CD4-positive, alpha-beta memory T cell (primary cell): ENCODE results near the gene RPL5. TPM values are rescaled to one million over a fixed set of nuclear protein-coding genes. Genes with fewer than 3 reads are reported as not detected.

Experiments used
- CTCF ChIA-PET: fragments of 350-600 bp; sonication (Branson Sonifier 250); formaldehyde crosslinking; loops from one replicate; lab custom pipeline; 2021; ENCODE audit warnings: inconsistent platforms; ENCODE audit not compliant: partially characterized antibody; lab: Charles Lee
- POLR2A ChIA-PET: fragments of 350-600 bp; sonication (Branson Sonifier 250); formaldehyde crosslinking; loops from one replicate; lab custom pipeline; 2021; ENCODE audit not compliant: partially characterized antibody; lab: Charles Lee
- DNase-seq, 5 donors: peaks; one replicate each; pipeline versions ENCODE4 v3.0.0 to v3.0.0-alpha.2; 2020 to 2022; ENCODE audit warnings: mixed read lengths in 1 of 5
- H3K27ac ChIP-seq: one replicate; pipeline ENCODE4 v1.7.0; 2013; ENCODE audit warnings: low read depth, low read length
- H3K27me3 ChIP-seq: 2 replicates; pipeline ENCODE4 v1.7.0; 2013; ENCODE audit warnings: mild to moderate bottlenecking, low read length, moderate library complexity; ENCODE audit not compliant: insufficient read depth
- H3K36me3 ChIP-seq: 2 replicates; pipeline ENCODE4 v1.7.0; 2013; ENCODE audit warnings: mild to moderate bottlenecking, low read length, moderate library complexity; ENCODE audit not compliant: insufficient read depth
- H3K4me1 ChIP-seq: 2 replicates; pipeline ENCODE4 v1.7.0; 2013; ENCODE audit warnings: mild to moderate bottlenecking, low read length, moderate library complexity; ENCODE audit not compliant: insufficient read depth
- H3K4me3 ChIP-seq, 2 donors: one replicate each; pipeline ENCODE4 v1.7.0; 2013; ENCODE audit warnings: low read length in 2 of 2, mild to moderate bottlenecking in 1 of 2
- H3K9me3 ChIP-seq, 2 donors: one replicate each; pipeline ENCODE4 v1.7.0; 2013; ENCODE audit warnings: low read length in 2 of 2, control low read depth in 1 of 2; ENCODE audit not compliant: control insufficient read depth in 1 of 2
- H3K27ac Mint-ChIP-seq, 7 donors: one replicate each; pipeline ENCODE4 v1.8.0; 2020 to 2021; ENCODE audit warnings: mixed read lengths in 7 of 7, mild to moderate bottlenecking in 6 of 7, inconsistent platforms in 3 of 7, moderate library complexity in 3 of 7
- H3K27me3 Mint-ChIP-seq, 2 donors: one replicate each; pipeline ENCODE4 v1.8.0; 2020 to 2021; ENCODE audit warnings: mixed read lengths in 2 of 2
- H3K36me3 Mint-ChIP-seq, 2 donors: one replicate each; pipeline ENCODE4 v1.8.0; 2020 to 2021; ENCODE audit warnings: mixed read lengths in 2 of 2, inconsistent platforms in 1 of 2, mild to moderate bottlenecking in 1 of 2
- H3K4me1 Mint-ChIP-seq, 4 donors: one replicate each; pipeline ENCODE4 v1.8.0; 2020 to 2021; ENCODE audit warnings: mixed read lengths in 4 of 4, mild to moderate bottlenecking in 1 of 4
- H3K4me3 Mint-ChIP-seq, 8 donors: one replicate each; pipeline ENCODE4 v1.8.0; 2020 to 2021; ENCODE audit warnings: mixed read lengths in 8 of 8, mild to moderate bottlenecking in 7 of 8, moderate library complexity in 6 of 8, inconsistent platforms in 3 of 8
- H3K9me3 Mint-ChIP-seq, 8 donors: one replicate each; pipeline ENCODE4 v1.8.0; 2020 to 2021; ENCODE audit warnings: mixed read lengths in 8 of 8, mild to moderate bottlenecking in 5 of 8, inconsistent platforms in 3 of 8, moderate library complexity in 1 of 8
- intact Hi-C: fragments of 100-400 bp; cut with micrococcal nuclease; formaldehyde crosslinking; loops from one replicate; pipeline ENCODE4 v1.15.1; 2023
- polyA plus RNA-seq, 2 donors: library from polyadenylated mRNA; unstranded; fragments of 300-500 nt; fragmentation: Illumina TruSeq; gene quantifications; one replicate each; pipeline ENCODE4 v1.2.3, GENCODE V29; 2021
- total RNA-seq, 2 experiments: library from RNA; stranded (reverse); gene quantifications; one replicate each; pipeline ENCODE4 v1.2.3, GENCODE V29; 2021

RPL5 gene
- total and polyA plus RNA-seq, 4 experiments from 2014 or later = 1,501 to 2,646 (median 1,758) TPM

- Mint-ChIP-seq H3K27me3 (no peaks in the 10 kb centered on the region), H3K4me1 (peaks cover 0 to 16% (median 5%) of the 10 kb centered on the region in 4 donors), H3K36me3 (peaks cover 24 to 41% of the 10 kb centered on the region in 2 donors), H3K9me3 (no peaks in the 10 kb centered on the region), H3K4me3 (no peak overlapping the region), H3K27ac (peak overlapping the region in 4 of 7 donors; percentile 4 to 86 (median 49))
- no peak overlapping the region for H3K27ac ChIP-seq
- H3K4me3 ChIP-seq = no peak overlapping the region
- intact Hi-C loops = no loop called here
- peaks cover 8% of the 10 kb centered on the region for H3K36me3 ChIP-seq
- no peaks in the 10 kb centered on the region for H3K9me3 ChIP-seq
- ChIA-PET POLR2A (no interaction called here), CTCF (interaction anchor here (0.7 to 2.8 kb wide), 3 partner anchors 11 to 145 kb away, joined by 3 to 10 read pairs (median 5); partner anchors contain the start of gene RPL5)
- H3K27me3 ChIP-seq = no peaks in the 10 kb centered on the region
- H3K4me1 ChIP-seq = no peaks in the 10 kb centered on the region
- no peak for DNase-seq
Measured at GRCh38 chr1:92848201-92848600, 16.4 kb downstream of the RPL5 start.

GRCh38 chr1:92850019-92850418 lies 18.2 kb downstream of the RPL5 start:
- peaks cover 6 to 23% (median 9%) of the 10 kb centered on the region in 4 donors for H3K4me1 Mint-ChIP-seq
- H3K27me3 ChIP-seq = no peaks in the 10 kb centered on the region
- ChIA-PET POLR2A (no interaction called here), CTCF (interaction anchor here (1.1 to 2.8 kb wide), 7 partner anchors 9 to 140 kb away, joined by 3 to 10 read pairs (median 3); partner anchors contain the start of gene RPL5)
- intact Hi-C loops = no loop called here
- H3K4me1 ChIP-seq = peaks cover 7% of the 10 kb centered on the region
- DNase-seq = no peak
- no peak overlapping the region for H3K4me3 Mint-ChIP-seq
- no peaks in the 10 kb centered on the region for H3K27me3 Mint-ChIP-seq
- H3K27ac ChIP-seq = no peak overlapping the region
- no peak overlapping the region for H3K4me3 ChIP-seq
- no peaks in the 10 kb centered on the region for H3K9me3 ChIP-seq
- peaks cover 19 to 33% of the 10 kb centered on the region in 2 donors for H3K36me3 Mint-ChIP-seq
- H3K9me3 Mint-ChIP-seq = no peaks in the 10 kb centered on the region
- peak overlapping the region in 1 of 7 donors; percentile 22 for H3K27ac Mint-ChIP-seq
- no peaks in the 10 kb centered on the region for H3K36me3 ChIP-seq

GRCh38 chr1:92851729-92852128 lies 19.9 kb downstream of the RPL5 start:
- ChIA-PET CTCF (interaction anchor here (9.8 kb wide), 1 partner anchor 108 kb away, joined by 263 read pairs; the partner anchor contains the start of gene DIPK1A), POLR2A (no interaction called here)
- H3K9me3 ChIP-seq = no peaks in the 10 kb centered on the region
- no peaks in the 10 kb centered on the region for H3K27me3 Mint-ChIP-seq
- H3K27me3 ChIP-seq = no peaks in the 10 kb centered on the region
- intact Hi-C loops = no loop called here
- H3K36me3 ChIP-seq = no peaks in the 10 kb centered on the region
- peaks cover 0 to 2% (median 0%) of the 10 kb centered on the region in 8 donors for H3K9me3 Mint-ChIP-seq
- no peak overlapping the region for H3K27ac ChIP-seq
- H3K27ac Mint-ChIP-seq = peak overlapping the region in 2 of 7 donors; percentile 17 to 46
- no peak overlapping the region for H3K4me3 Mint-ChIP-seq
- H3K4me1 Mint-ChIP-seq = peaks cover 6 to 23% (median 9%) of the 10 kb centered on the region in 4 donors
- peaks cover 7% of the 10 kb centered on the region for H3K4me1 ChIP-seq
- H3K4me3 ChIP-seq = no peak overlapping the region
- H3K36me3 Mint-ChIP-seq = peaks cover 18 to 24% of the 10 kb centered on the region in 2 donors
- no peak for DNase-seq

DNA sequence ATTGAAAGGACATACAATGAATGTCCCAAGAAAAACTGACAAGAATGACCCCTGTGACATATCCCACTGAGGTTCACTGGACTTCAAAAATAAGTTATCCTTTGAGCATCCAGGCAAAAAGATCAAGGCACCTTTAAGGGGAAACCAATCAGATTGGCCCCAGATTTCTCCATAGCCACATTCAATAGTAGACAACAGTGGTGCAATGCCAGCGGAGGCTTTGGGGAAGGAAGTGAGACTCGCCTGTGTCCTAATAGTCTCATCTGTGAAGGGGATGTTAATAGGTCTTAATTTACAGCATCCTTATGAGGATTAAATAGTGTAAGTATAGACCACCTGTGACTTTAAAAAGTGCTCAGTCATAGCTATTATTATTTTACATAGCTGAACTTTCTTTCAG lies 21.5 kb downstream of the RPL5 start:
- H3K27ac Mint-ChIP-seq = no peak overlapping the region
- no peak for DNase-seq
- peaks cover 18% of the 10 kb centered on the region in 2 donors for H3K36me3 Mint-ChIP-seq
- POLR2A ChIA-PET = no interaction called here
- no peaks in the 10 kb centered on the region for H3K27me3 ChIP-seq
- CTCF ChIA-PET = interaction anchor here (1.1 to 9.8 kb wide), 4 partner anchors 8 to 140 kb away, joined by 3 to 263 read pairs (median 100); partner anchors contain the start of gene DIPK1A
- H3K27me3 Mint-ChIP-seq = no peaks in the 10 kb centered on the region
- H3K4me1 ChIP-seq = peaks cover 7% of the 10 kb centered on the region
- H3K9me3 ChIP-seq = no peaks in the 10 kb centered on the region
- no peak overlapping the region for H3K27ac ChIP-seq
- no peak overlapping the region for H3K4me3 Mint-ChIP-seq
- H3K9me3 Mint-ChIP-seq = peaks cover 0 to 2% (median 0%) of the 10 kb centered on the region in 8 donors
- H3K36me3 ChIP-seq = no peaks in the 10 kb centered on the region
- H3K4me1 Mint-ChIP-seq = peaks cover 6 to 21% (median 8%) of the 10 kb centered on the region in 4 donors
- no peak overlapping the region for H3K4me3 ChIP-seq
- intact Hi-C loops = no loop called here

GRCh38 chr1:92854101-92854785 lies 22.4 kb downstream of the RPL5 start:
- Mint-ChIP-seq H3K36me3 (peaks cover 17 to 18% of the 10 kb centered on the region in 2 donors), H3K27ac (peak overlapping the region in 3 of 7 donors; percentile 19 to 35 (median 29)), H3K9me3 (peaks cover 0 to 2% (median 0%) of the 10 kb centered on the region in 8 donors), H3K27me3 (no peaks in the 10 kb centered on the region), H3K4me3 (peak overlapping the region in 1 of 8 donors; percentile 33), H3K4me1 (peaks cover 13 to 27% (median 15%) of the 10 kb centered on the region in 4 donors)
- DNase-seq = no peak
- Histone ChIP-seq H3K27me3 (no peaks in the 10 kb centered on the region), H3K9me3 (no peaks in the 10 kb centered on the region), H3K4me3 (no peak overlapping the region), H3K27ac (no peak overlapping the region), H3K4me1 (peaks cover 13% of the 10 kb centered on the region), H3K36me3 (no peaks in the 10 kb centered on the region)
- ChIA-PET CTCF (interaction anchor here (0.9 to 9.8 kb wide), 4 partner anchors 105 to 147 kb away, joined by 3 to 263 read pairs (median 100); partner anchors contain the start of gene DIPK1A), POLR2A (interaction anchor here (1.3 to 3.6 kb wide), 2 partner anchors 22 to 107 kb away, joined by 5 to 21 read pairs; partner anchors contain the start of genes DIPK1A and RPL5)
- intact Hi-C loops = no loop called here

DNA sequence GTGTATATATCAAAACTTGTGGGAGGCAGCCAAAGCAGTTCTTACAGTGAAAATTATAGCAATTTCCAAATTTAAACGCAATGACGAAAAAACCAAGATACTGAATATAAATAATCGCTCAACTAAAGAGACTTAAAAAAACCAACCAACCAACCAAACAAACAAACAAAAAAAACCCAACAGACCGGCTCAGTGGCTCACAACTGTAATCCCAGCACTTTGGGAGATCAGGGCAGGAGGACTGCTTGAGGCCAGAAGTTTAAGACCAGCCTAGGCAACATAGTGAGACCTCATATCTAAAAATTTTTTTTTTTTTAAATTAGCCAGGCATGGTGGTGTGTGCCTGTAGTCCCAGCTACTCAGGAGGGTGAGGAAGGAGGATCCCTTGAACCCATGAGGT lies 23.4 kb downstream of the RPL5 start:
- ChIA-PET CTCF (interaction anchor here (0.9 to 9.8 kb wide), 3 partner anchors 104 to 146 kb away, joined by 3 to 263 read pairs (median 195); partner anchors contain the start of gene DIPK1A), POLR2A (interaction anchor here (3.6 kb wide), 1 partner anchor 106 kb away, joined by 21 read pairs; the partner anchor contains the start of gene DIPK1A)
- peak overlapping the region in 2 of 7 donors; percentile 25 to 70 for H3K27ac Mint-ChIP-seq
- H3K36me3 Mint-ChIP-seq = peaks cover 14 to 18% of the 10 kb centered on the region in 2 donors
- Histone ChIP-seq H3K36me3 (no peaks in the 10 kb centered on the region), H3K27me3 (no peaks in the 10 kb centered on the region), H3K9me3 (no peaks in the 10 kb centered on the region), H3K4me1 (peaks cover 22% of the 10 kb centered on the region), H3K4me3 (no peak overlapping the region), H3K27ac (no peak overlapping the region)
- H3K4me1 Mint-ChIP-seq = peaks cover 15 to 29% (median 17%) of the 10 kb centered on the region in 4 donors
- peaks cover 0 to 2% (median 0%) of the 10 kb centered on the region in 8 donors for H3K9me3 Mint-ChIP-seq
- H3K4me3 Mint-ChIP-seq = no peak overlapping the region
- no peaks in the 10 kb centered on the region for H3K27me3 Mint-ChIP-seq
- intact Hi-C loops = loop anchor here (5.0 kb wide), 1 partner anchor 222 kb away; the partner anchor contains the start of gene MTF2
- DNase-seq = no peak
